ENCODE data around the gene EPB41L4B. TPM values are rescaled to one million over a fixed set of nuclear protein-coding genes. Genes with fewer than 3 reads are reported as not detected.
"Not testable (repeated sequence)": the region's sequence is repeated elsewhere in the genome, so short reads cannot be mapped to it uniquely, and the experiment has no call there.

The EPB41L4B gene
- total RNA-seq, 1 experiment from 2014 or later, result under 0.01 TPM

DNA sequence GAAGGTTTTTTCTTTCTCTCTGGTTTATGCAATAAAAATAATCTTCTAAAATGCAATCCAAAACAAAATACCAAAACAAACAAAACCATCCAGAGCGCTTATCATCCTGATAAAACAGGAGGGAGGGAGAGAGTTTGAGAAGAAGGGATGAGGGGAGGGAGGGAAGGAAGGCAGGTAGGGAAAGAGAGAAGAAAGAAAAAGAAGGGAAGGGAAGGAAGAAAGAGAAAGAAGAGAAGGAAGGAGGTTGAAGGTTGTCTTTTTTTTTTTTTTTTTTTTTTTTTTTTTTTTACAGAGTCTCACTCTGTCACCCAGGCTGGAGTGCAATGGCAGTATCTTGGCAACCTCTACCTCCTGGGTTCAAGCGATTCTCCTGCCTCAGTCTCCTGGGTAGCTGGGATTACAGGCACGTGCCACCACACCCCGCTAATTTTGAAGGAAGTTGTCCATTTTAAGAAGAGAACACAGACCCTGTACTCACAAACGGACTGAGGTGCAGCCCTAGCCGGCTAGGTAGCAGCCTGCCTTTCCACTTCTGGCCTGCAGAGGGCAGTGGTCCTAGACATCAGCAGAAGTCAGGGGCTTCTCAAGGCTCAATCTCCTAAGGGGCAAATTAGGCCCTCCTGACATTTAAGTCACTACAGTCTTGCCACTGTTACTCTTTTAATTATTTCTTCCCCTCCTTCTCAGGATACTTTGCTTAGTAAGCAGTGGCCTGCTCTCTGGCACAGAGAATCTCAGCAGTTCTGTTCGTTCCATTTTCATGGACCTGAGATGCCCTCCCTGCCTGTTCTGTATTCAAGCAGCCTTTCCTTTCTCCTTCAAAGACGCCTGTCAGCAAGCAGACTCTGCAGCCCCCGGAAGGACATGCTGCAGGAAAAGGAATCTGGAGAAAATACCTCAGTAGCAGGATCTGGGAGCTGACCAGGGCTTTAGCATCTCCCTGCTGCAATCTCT, 76.4 kb downstream of the EPB41L4B start:
- DNase-seq (ENCODE audit: low read depth), result peak; percentile 51

DNA sequence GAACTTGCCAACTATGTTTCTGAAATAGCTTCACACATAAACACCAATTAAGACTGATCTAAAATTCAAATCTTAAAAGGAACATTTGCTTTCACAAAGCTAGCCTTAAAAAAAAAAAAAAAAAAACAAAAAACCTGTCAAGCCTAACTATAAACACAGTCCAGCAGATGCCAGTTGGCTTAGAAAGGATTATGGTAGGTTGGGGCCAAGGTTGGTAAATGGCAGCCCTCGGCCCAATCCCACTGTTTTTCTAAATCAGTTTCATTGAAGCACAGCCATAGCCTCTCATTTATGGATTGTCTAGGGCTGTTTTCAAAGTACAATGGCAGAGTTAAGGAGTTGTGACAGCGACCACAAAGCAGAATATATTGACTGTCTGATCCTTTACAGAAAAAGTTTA, 78.1 kb downstream of the EPB41L4B start:
- no peak for DNase-seq (ENCODE audit: low read depth)

DNA sequence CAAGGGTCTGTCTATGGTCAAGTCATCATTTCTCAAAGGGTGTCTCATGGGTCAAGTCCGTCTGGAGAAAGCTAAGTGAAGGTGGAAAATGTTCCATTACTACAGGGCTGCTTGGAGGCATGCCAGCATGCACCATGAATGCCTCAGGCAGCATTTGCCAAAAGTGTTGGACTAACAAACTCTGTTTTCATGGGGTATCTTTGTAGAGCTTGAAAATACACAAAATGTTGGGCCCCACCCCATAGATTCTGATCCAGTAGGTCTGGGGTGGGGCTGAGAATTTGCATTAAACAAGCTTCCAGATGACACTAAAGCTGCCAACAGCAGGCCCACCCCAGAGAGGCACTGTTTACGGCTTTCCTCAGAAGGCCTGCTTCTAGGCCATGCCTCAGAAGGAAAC, 78.8 kb downstream of the EPB41L4B start:
- DNase-seq (ENCODE audit: low read depth), result no peak

DNA sequence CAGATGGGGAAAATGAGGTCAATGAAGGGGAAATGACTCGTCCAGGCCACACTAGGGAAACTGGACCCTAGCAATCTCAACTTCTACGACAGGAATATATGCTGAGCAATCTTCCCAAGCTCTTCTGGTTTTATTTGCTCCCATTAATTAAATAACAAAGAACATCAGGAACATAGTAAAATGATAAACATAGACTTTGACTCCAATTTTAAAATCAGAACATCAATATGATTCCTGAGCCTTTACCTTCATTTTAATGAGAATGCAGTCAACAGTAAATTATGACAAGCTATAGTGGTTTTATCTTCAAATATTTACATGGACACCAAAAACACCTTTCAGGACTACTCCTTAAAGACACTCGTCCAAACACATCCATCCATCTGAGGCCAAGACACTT, 79.7 kb downstream of the EPB41L4B start:
- no peak for DNase-seq (ENCODE audit: low read depth)

DNA sequence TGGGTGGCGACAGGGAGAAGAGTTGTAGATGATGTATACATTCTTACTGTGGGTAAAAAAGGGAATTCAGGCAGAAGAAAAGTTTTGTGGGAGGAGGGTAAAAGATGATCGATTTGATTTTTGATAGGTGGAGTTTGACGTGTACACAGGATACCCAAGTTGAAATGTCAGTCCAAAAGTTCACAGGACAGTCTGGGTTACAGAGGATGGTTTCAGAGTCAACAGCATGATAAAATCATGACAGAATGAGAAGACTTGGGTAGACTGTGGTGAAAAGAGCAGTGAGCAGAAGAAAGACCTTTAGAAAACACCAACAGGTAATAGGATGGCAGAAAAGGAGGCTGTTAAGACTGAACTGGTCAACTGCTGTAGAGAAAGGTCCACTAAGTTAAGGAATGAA, 81.6 kb downstream of the EPB41L4B start:
- DNase-seq (ENCODE audit: low read depth), result no peak

DNA sequence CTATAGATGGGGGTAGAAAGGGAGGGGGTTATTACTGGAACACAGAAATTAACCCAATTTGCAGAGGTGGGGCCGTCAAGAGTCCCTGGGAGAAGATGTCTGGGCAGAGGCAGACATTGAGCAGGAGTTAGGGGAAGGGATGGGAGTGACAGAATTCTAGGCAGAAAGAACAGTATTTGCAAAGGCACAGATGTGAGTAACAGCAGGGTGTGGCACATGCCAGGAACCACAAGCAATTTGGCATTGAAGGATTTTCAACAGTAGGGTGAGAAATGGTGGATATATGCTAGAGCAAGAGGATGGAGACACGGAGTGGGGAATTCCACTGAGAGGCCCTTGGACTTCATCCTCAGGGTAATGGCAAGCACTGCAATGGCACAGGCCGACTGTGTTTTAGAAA, 82.2 kb downstream of the EPB41L4B start:
- DNase-seq (ENCODE audit: low read depth), result peak; percentile 35

DNA sequence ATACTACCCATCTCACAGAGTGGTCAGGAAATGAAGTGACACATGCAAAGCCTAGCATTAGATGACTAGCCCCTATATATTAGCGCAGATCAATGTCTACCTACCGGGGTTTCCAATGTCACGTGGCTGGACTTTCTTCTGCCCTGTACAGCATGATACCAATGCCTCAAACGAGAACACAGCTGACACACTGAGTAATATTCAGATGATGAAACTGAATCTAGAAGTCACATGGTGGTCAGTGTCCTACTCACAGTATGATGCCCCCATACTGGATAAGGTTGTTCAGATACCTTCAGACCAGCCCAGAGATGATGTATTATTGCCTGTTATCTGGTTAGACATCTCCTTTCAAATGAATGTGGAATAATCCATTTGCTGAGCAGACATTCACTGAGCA, 82.7 kb downstream of the EPB41L4B start:
- no peak for DNase-seq (ENCODE audit: low read depth)

DNA sequence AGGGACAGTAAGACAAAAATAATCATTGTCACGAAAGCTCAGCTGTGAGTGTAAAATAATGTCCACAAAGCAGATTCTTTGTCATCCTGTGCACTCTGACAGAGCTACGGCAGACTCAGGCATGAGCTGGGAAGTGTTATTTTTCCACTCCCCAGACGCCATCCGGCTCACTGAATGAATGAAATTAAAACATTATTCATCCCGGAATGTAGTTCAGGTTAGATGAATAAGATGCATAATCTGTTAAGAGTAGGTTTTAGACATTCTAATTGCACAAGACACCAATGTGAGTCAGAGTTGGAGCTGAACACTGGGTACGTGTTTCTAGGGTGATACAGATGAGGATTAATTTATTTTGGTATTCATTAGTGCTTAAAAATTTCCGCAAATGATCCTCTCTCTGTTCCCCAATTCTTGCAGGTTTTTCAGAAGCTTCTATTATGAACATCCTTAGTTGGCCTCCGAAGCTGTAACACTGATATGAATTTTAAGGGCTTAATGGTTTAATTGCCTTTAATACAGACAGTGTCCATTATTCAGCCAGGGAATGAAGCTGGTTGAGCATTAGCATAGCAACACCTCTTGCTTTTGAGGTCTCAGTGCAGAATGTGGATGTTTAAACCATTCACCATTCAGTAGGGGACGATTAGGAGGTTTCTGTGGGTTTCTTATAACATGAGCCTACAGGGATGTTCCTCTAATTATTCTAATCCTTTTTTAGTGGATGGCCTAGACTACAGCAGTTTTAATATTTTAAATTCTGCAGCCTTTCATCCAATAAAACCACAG, 88.2 kb downstream of the EPB41L4B start:
- peak; percentile 19 for DNase-seq (ENCODE audit: low read depth)

DNA sequence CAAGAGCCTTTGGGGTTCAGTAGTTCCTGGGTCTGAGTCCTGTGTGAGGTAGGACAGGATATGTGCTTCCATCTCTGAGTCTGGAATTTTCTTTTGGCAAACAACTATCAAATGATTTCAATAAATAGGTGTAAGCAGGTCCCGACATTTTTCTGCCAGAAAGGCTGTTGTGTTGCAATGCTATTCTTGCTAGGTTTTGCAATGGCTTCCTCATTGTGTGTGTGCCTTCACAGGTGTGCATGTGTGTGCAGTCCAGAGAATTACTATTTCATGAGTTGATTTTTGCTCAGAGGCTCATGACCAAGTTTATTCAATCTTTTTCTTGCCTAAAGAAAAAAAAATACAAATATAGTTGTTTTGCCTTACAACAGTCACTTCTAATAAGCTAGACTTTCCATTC, 89.3 kb downstream of the EPB41L4B start:
- DNase-seq (ENCODE audit: low read depth), result no peak

DNA sequence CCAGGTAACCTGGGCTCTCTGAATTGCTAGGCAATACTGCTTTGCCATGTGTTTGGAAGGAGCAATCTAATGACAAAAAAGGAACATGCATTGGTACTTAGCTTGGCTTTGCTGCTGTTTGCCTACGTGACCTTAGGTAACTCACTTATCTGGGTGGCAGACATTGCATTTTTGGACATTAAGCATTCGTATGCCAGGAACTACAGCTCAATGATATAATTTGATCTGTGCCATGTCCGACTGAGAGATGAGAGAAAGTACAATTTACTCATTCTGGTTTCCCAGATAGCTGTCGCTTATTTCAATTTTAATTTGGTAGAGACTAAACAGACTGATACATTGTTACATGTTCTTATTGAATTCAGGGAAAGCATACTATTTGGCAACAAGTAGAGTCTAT, 90.6 kb downstream of the EPB41L4B start:
- no peak for DNase-seq (ENCODE audit: low read depth)

DNA sequence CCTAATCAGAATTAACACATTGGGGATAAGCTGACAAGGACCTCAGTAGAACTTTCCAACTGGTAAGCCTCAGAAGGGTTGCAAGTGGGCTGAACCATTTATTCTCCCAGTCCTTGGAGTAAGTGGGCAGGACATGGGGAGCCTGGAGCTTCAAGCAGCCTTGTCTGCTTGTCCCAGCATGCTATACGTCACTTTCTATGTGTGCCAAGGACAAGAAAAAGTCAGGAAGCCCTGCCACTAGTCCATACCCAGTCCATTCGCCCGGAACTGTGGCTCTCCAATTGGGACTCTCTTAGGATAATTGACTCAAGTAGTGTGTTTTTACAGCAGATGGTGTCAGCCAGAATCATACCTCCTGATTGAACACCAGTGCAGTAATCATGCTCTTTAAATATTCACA, 91.2 kb downstream of the EPB41L4B start:
- no peak for DNase-seq (ENCODE audit: low read depth)

DNA sequence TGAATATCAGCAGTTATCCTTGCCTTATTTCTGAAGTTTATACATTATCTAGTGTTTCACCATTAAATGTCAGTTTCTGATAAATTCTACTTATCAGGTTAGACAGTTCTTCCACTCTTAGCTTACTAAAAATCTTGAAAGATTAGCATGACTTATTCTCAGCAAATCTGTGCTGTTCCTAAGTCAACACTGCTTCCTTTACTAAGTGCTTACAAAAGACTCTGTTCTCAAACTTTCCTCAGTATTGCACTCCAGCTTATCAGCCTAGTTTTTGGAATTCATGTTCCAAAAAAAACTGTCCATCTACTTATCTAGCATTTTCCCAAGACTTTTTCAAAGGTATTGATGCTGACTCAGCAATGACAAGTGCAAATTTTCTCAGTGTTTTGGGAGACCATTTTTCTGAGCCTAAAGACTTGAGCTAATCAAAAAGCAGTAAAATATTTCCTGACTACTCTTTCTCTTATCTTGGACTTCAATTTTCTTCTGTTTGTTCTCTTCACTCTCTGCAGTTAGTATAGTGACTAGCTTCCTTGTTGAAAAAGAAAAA, 92.7 kb downstream of the EPB41L4B start:
- no peak for DNase-seq (ENCODE audit: low read depth)

DNA sequence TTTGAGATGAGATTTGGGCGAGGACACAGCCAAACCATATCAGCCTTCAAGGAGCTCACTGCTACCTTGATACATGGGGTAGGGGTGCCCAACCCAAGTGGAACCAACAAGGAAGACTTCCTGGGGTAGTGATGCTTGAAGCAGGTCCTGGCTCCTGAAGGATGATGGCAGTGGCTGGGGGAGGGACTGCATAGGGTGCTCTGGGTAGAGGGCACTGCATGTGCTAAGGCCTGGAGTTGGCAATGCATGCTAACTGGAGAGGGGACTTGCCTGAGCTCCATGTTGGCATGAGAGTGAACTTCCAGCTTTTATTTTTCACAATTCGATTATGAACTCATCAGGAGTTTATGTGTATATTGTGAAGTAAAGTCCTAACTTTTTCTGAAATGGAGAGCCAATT, 95.2 kb downstream of the EPB41L4B start:
- no peak for DNase-seq (ENCODE audit: low read depth)

DNA sequence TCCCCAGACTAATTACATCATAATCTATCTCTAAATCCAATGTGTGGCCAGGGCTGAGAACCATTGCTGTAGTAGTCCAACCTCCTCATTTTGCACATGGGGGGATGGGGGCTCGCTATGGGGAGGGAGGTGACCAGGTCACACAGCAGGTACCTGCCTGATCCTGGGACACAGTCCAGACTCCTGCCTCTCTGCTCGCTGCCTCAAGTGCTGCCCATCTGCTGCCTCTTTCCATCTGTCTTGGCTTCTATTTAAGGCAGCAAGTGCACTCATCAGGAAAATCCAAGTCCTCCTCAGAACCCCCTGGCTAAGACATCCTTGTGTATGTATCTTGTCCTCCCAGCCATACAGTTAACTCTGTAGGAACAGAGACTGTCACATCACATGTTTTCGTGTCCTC, 96.1 kb downstream of the EPB41L4B start:
- DNase-seq (ENCODE audit: low read depth), result no peak

DNA sequence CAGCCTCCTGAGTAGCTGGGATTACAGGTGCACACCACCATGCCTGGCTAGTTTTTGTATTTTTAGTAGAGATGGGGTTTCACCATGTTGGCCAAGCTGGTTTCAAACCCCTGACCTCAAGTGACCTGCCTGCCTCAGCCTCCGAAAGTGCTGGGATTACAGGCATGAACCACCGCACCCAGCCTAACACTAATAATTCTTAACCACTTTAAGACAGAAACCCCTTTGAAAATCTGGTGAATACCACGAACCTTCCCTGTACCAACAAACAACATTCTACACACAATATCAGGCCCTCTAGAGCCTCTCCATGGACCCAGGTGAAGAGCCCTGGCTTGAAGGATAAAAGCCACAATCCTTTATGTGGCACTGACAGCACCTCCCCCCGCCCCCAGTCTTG, 102.6 kb downstream of the EPB41L4B start:
- DNase-seq (ENCODE audit: low read depth), result not testable (repeated sequence)

DNA sequence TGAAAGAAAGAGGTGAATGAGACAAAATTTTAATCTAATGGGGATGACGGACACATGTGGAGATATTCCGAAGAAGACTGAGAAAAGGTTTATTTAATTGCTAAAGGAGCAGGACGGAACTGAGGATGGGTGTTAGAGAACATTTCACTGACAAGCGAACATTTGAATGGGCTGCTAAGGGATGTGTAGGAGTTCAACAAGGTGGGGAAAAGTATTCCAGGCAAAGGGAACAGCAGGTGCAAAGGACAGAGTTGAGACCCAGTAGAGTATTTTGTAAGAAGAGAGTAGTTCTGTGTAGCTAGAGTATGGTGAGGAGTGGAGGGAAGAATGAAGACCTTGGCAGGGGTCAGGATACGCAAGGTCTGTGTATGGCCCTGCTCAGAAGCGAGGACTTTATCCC, 106.4 kb downstream of the EPB41L4B start:
- DNase-seq (ENCODE audit: low read depth), result no peak

DNA sequence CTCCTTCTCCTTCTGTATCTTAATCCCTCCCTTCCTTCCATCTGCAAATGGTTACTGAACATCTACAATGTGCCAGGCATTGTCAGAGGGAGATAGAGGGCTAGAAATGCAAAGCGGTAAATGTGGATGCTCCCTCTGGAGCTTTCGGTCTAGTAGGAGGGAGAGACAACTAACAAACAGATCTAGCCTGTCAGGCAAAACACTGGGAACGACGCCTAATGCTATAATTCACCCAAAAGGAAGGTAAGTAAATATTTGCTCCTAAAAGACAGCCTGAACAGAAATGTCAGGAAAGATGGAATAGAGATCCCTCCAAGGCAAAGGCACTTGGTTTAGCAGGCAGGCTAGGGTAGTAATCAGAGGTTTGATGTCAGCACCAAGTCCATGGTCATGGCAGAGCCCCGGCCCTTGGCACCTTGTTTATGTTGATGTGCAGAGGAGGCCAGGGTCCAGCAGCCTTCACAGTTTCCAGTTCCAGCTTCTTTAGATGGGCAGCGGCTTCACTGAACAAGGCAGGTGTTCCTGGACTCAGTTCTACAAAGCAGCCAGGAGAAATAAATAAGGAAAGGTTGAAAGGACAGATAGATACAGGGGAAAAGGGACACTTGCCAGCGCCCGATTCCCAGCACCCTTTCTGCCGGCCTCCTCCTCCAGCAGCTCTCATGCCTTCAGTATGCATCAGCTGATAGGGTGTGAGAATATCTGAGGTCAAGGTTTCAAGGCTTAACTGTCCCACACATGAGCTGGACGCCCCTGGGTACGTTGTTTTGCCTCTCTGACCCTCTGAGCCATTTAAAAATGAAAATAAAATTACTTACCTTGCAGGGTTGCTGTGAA, 107.4 kb downstream of the EPB41L4B start:
- DNase-seq (ENCODE audit: low read depth), result no peak

DNA sequence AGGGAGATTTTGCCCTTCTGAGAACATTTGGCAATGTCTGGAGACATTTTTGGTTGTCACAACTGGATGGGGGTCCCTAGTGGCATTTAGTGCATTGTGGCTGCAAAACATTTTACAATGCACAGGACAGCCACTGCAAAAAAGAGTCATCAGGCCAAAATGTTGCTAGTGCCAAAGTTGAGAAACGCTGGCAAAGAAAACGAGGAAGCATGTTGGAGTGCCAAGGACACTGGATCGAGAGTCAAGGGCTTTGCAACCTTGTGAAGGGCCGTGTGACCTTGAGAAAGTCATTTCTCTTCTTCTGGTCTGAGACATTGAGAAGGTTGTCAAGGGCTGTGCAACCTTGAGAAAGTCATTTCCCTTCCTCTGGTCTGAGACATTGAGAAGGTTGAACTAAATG, 108.1 kb downstream of the EPB41L4B start:
- DNase-seq (ENCODE audit: low read depth), result no peak

DNA sequence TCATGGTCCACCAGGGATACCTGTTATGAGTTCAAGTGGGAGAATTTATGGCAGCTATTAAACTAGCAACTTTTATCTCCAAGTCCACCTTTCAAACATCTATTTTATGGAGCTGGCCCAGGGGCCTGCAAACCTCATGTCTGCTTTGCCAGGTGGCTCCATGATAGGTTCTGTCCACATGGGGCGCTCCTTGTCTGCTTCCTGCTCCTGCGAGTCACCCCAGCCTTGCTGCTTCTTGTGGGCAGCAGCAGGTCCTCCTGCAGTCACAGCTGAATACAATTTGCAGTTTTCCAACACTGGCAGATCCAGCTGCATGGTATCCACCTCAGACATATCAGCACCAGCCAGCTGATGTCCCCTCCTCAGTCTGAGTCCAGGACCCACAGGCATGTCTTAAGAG, 114.2 kb downstream of the EPB41L4B start:
- no peak for DNase-seq (ENCODE audit: low read depth)

DNA sequence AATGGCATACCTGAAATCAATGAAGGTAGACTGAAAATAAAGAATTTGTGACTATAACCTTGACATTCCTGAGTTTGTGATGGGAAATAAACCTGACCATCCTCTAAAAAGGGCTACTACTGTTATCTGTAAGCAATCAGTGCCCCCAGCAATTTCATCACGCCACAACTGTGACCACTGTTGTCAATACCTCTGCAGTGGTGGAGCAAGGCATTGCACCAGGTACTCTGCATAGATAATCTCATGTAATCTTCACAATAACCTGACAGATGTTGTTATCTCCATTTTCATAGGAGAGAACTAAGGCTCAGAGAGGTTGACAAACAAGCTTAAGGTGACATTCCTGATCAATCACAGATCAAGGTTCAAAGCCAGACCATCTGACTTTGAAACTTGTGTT, 115.3 kb downstream of the EPB41L4B start:
- DNase-seq (ENCODE audit: low read depth), result no peak

DNA sequence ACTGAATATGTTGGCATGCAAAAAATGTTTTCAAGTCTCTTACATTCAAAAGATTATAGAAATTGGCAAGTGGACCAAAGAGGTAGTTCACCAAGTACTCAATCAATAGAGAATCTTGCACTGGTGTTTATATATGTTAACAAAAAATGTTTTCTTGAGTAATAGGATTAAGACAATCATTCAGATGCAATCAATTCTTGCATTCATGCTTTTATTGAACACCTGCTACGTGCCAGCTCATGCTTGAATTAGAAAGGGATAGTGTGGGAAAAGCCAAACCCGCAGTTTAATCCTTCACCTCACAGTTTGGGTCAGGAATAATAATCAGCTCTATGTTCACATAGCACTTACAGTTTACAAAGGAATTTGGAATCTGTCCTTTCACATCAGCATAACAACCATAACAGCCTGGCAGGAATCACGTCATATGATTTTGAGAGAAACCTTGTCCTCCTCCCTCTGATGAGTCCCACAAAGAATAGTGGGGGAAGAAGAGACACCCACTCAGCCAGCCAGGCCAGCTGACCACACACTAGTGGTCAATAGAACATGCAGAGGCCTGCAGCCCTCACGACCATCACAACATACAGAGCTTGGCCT, 117.0 kb downstream of the EPB41L4B start:
- DNase-seq (ENCODE audit: low read depth), result no peak
